Epidermal melanocyte (primary cell): Measurements from ENCODE around the gene RBMY1A1.
"Not testable (repeated sequence)": the region's sequence is repeated elsewhere in the genome, so short reads cannot be mapped to it uniquely, and the experiment has no call there.

Source experiments
- DNase-seq: peaks from one replicate; pipeline ENCODE4 v3.0.0; 2011; ENCODE audit warnings: low spot score; ENCODE audit not compliant: insufficient read length

The RBMY1A1 gene

DNA sequence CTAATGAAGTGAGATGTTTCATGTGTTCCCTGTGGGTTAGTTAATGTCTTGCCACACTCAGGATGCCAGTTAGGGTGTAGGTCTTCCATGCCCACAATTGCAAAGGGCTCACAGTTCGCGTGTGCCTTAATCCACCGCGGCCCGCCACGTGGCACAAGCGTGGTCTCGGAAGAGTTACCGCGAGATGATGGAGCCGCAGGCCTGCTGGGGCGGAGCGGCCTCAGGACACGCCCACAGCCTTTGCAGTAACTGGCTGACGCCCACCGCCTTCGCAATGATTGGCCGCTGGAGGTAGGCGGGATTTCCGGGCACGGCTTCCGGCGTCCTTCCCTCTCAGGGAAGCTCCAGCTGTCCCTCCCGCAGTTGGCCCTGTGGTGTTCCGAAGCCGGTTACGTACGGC, at the start of gene RBMY1A1:
RBMY1A1 (plus strand) TSS at position 301 of the 400 bp plus-strand sequence. CDS start 2,013 bp downstream, outside the sequence.
- DNase-seq = not testable (repeated sequence)

- DNase-seq = not testable (repeated sequence)
These were observed 23.6 kb upstream of the RBMY1A1 start, which contains the start of gene RBMY1B for GRCh38 chrY:21511038-21511437. Gene RBMY1B, plus strand, starts transcription at chrY:21511338. Its CDS starts 2,013 bp downstream, at chrY:21513351.

DNA sequence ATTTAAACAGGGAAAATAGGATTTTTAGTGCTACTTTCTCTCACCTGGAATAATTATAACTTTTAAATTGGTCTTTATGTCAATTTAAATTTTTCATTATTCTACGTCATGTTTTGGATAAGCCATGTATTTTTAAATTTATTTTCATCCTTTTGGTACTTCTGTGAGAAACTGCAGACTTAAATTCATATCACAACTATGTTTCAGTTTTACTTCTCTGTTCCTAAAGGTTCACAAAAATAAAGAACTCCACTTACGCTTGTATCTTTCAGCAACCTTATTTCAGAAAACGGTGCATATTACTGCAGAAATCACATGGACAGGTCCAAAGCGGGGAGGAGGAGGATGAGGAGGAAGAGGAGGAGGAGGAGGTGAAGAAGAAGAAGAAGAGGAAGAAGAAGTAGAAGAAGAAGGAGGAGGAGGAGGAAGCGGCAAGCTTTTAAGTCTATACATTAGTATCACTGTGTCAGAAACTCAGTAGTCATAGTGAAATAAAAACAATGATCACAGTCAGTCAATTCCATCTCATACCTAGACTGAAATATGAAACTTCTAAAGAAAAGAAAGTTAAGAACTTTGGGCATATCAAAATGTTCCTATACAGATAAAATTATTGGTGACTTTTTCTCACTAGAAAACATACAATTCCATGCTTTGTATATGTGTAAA, 24.8 kb downstream of the RBMY1A1 start:
- DNase-seq = not testable (repeated sequence)

DNA sequence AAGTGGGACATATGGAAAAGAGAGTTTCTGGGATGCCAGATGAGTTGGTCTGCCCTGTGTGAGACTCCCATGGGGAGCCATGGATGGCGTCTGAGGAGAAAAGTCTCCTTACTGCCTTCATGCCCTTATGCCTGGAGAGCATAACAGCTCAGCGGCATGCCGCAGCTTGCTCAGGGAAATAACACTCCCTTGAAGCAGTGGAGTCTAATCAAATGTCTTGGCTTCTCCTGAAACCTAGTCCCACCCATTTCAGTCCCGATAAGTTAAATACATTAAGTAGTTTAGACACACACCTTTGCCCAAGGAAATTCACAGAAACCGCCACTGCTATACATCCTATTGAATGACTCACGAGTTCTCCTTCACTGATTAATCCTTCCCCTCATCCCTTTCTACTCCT, 50.8 kb downstream of the RBMY1A1 start:
- DNase-seq = no peak

DNA sequence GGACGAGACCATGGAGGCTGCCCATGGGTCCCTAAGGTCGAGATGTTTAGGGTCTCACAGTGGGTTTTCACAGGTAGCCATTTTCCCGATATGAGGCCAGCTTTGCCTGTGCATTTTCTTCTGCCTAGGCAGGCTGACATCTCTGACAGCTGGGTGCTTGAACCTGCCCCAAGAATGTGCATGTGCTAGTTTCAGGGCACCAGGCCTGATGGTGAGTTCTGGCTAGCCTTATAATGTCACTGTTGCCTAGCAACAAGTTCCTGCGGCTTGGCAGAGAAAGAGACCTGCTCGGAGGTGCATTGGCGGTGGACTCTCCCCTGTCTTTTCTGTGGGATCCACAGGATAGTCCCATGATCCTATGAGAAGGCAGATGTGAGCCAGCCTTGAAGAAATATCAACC, 51.8 kb downstream of the RBMY1A1 start:
- DNase-seq = not testable (repeated sequence)

DNA sequence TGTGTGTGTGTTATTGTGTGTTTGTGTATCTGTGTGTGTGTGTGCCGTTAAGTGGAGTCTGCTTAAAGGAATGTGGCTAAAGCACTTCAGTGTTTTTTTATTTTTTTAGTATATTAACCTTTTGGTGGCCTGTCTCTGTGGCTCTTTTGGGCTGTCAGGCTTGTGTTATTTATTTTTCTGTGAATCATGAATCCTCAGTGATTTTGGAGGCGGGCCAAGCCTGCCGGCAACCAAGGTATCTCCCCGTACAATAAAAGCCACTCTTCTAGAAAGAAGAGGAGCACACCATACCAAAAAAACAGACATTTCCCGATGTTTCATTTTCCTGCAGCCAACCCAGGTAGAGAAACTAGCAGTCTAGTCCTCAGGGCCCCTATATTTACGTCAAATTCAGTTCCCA, 57.4 kb downstream of the RBMY1A1 start:
- no peak for DNase-seq

GRCh38 chrY:21596287-21596686, 61.6 kb downstream of the RBMY1A1 start:
- DNase-seq = not testable (repeated sequence)
